Suprapubic skin (tissue), 3 donors: Measurements from ENCODE around the gene ELAVL1.

Experiments
- CTCF ChIP-seq, 2 donors: fragments of 200-600 bp in 1 of 2; fragments of 450-650 bp in 1 of 2; sonication (generic) in 1 of 2; IDR thresholded peaks; one replicate each; pipeline ENCODE4 v1.5.1; 2016 to 2019; ENCODE audit warnings: antibody characterized with exemption in 2 of 2, mild to moderate bottlenecking in 1 of 2, moderate library complexity in 1 of 2
- POLR2AphosphoS5 ChIP-seq, 3 donors: sonication (generic); formaldehyde crosslinking; IDR thresholded peaks; one replicate each; pipeline ENCODE4 v1.6.1; 2017; ENCODE audit warnings: antibody characterized with exemption in 3 of 3

GRCh38 chr19:7912144-7912696 is 93.2 kb downstream of the ELAVL1 start:
- TF ChIP-seq CTCF (IDR thresholded peaks at IDR 0.05) = no peak
- TF ChIP-seq POLR2AphosphoS5 (IDR thresholded peaks at IDR 0.05) = no peak
